Activated T-cell treated with anti-CD3 and anti-CD28 coated beads, Interleukin-2, amount 50 U/mL, for 24 hours (primary cell): ENCODE results near the gene TAF6L.
"Not testable (repeated sequence)": the region's sequence is repeated elsewhere in the genome, so short reads cannot be mapped to it uniquely, and the experiment has no call there.

Experiments used
- DNase-seq: peaks from one replicate; pipeline ENCODE4 v3.0.0-alpha.2; 2020
- H3K27ac Mint-ChIP-seq: 2 replicates; pipeline ENCODE4 v1.8.0; 2020; ENCODE audit warnings: mild to moderate bottlenecking, mixed read lengths
- H3K27me3 Mint-ChIP-seq: 2 replicates; pipeline ENCODE4 v1.8.0; 2020; ENCODE audit warnings: mixed read lengths
- H3K36me3 Mint-ChIP-seq: 2 replicates; pipeline ENCODE4 v1.8.0; 2020; ENCODE audit warnings: low read depth, mixed read lengths
- H3K4me1 Mint-ChIP-seq: 2 replicates; pipeline ENCODE4 v1.8.0; 2020; ENCODE audit warnings: low read depth, mixed read lengths
- H3K4me3 Mint-ChIP-seq: 2 replicates; pipeline ENCODE4 v1.8.0; 2020; ENCODE audit warnings: mild to moderate bottlenecking, moderate library complexity, mixed read lengths
- H3K9me3 Mint-ChIP-seq: 2 replicates; pipeline ENCODE4 v1.8.0; 2020; ENCODE audit warnings: mixed read lengths

The TAF6L gene, protein sequence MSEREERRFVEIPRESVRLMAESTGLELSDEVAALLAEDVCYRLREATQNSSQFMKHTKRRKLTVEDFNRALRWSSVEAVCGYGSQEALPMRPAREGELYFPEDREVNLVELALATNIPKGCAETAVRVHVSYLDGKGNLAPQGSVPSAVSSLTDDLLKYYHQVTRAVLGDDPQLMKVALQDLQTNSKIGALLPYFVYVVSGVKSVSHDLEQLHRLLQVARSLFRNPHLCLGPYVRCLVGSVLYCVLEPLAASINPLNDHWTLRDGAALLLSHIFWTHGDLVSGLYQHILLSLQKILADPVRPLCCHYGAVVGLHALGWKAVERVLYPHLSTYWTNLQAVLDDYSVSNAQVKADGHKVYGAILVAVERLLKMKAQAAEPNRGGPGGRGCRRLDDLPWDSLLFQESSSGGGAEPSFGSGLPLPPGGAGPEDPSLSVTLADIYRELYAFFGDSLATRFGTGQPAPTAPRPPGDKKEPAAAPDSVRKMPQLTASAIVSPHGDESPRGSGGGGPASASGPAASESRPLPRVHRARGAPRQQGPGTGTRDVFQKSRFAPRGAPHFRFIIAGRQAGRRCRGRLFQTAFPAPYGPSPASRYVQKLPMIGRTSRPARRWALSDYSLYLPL

DNA sequence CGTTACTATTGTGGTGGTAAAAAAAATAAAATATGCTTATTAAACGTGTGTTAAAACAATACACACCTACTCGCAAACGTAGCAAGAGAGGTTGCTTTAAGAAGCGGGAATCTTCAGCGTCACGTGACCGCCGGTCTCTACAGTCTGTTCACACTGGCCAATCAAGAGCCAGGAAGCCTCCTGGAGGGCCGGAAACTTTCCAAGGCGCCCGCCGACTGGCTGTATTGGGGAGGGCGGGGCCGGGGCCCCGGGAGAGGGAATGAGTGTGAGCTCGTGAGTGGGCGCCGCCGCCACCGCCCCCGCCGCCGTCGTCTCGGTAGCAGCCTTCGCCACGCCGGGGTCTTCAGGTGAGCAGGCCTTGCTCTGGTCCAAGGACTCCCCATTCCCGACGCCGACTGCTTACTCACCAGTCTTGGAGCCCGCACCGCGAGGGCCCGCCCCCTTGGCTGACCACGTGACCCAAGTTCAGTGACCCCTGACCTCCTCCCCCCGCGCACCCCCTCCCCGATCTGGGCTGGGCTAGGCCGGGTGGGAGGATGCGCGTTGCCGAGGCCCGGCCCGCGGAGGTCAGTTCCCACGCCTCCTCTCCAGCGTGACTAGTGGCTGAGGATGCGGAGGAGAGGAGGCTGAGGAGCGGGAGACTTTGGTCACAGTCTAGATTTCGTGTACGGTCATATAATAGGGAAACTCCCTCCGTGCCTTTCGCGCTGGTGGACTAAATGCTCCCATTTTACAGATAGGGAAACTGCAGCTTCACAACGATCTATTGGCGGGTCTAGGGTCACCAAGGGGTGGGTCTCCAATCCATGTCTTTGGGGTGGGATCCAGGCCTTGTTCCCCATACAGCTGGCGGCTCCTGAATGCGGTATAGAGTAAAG, at the start of gene TAF6L:
Gene TAF6L (plus strand): TSS at position 253 of the 878 bp plus-strand sequence. CDS start 4,388 bp downstream, outside the sequence.
- peak; percentile 98 for DNase-seq
- H3K9me3 Mint-ChIP-seq = no peaks in the 10 kb centered on the region
- peak within 1 kb of the TSS; percentile 89 for H3K4me3 Mint-ChIP-seq
- H3K4me1 Mint-ChIP-seq = peaks cover 33% of the 10 kb centered on the region
- H3K27ac Mint-ChIP-seq = peak within 1 kb of the TSS; percentile 99
- peaks cover 48% of the 10 kb centered on the region for H3K36me3 Mint-ChIP-seq
- H3K27me3 Mint-ChIP-seq = no peaks in the 10 kb centered on the region

DNA sequence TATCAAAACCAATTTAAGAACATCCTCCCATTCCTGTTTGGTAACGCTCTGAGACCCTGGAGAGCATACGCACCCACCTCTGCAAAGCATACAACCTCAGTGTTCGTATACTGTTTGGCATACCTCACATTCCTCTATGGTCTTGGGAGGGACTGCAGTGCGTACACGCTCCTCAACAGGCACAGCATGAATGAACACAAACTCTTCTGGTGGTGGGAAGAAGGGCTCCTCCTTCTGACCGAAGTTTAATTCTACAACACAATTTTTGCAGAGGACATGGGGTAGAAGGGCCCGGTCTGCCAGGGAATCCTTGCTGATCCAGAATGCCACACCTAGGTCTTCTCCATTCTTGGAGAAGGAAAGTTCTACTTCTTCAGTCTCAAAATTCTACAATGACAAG, 49.2 kb upstream of the TAF6L start:
- Mint-ChIP-seq H3K27ac (peak overlapping the region; percentile 74), H3K4me3 (no peak overlapping the region), H3K9me3 (no peaks in the 10 kb centered on the region), H3K36me3 (peaks cover 97% of the 10 kb centered on the region), H3K27me3 (no peaks in the 10 kb centered on the region), H3K4me1 (peaks cover 61% of the 10 kb centered on the region)
- DNase-seq = no peak

DNA sequence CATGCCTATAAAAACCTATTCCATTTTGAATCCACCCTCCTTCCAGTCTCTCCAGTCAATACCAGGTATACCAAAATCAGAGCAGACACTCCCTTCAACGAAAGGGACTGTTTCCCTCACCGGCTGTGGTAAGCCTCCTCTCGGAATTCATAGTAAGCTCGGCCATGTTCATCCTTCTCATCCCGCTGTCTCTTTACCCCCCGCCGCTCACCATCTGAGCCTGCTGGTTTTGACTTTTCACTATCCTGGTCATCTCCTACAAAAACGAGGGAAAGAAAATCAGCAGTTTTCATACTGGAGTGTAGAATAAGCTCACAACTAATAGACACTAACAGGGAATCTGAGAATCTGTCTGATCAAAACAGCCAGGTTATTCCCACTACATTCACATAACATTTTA, 47.0 kb upstream of the TAF6L start:
- no peak for DNase-seq
- Mint-ChIP-seq H3K4me3 (peak overlapping the region; percentile 98), H3K9me3 (no peaks in the 10 kb centered on the region), H3K27ac (peak overlapping the region; percentile 100), H3K36me3 (peaks cover 89% of the 10 kb centered on the region), H3K27me3 (no peaks in the 10 kb centered on the region), H3K4me1 (peaks cover 53% of the 10 kb centered on the region)

DNA sequence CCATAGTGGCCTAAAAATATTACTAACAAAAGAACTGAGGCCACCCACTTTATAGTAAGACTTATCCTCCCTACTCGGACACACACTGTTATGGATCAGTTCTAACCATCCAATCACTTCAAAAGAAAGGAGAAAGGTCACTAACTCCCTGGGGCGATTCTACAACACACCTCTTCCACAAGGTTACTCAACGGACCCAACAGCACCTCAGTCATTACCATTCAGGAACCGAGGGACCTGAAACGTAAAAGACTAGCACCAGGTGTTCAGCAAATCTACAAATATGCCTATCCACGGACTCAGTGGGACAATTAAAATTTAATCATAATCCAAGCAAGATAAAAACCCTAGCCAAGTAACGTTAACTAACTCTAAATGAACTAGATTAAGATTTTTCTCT, 45.5 kb upstream of the TAF6L start:
- H3K27ac Mint-ChIP-seq = peak overlapping the region; percentile 100
- H3K9me3 Mint-ChIP-seq = no peaks in the 10 kb centered on the region
- H3K4me3 Mint-ChIP-seq = peak overlapping the region; percentile 98
- H3K4me1 Mint-ChIP-seq = peaks cover 52% of the 10 kb centered on the region
- H3K36me3 Mint-ChIP-seq = peaks cover 81% of the 10 kb centered on the region
- DNase-seq = no peak
- H3K27me3 Mint-ChIP-seq = no peaks in the 10 kb centered on the region

DNA sequence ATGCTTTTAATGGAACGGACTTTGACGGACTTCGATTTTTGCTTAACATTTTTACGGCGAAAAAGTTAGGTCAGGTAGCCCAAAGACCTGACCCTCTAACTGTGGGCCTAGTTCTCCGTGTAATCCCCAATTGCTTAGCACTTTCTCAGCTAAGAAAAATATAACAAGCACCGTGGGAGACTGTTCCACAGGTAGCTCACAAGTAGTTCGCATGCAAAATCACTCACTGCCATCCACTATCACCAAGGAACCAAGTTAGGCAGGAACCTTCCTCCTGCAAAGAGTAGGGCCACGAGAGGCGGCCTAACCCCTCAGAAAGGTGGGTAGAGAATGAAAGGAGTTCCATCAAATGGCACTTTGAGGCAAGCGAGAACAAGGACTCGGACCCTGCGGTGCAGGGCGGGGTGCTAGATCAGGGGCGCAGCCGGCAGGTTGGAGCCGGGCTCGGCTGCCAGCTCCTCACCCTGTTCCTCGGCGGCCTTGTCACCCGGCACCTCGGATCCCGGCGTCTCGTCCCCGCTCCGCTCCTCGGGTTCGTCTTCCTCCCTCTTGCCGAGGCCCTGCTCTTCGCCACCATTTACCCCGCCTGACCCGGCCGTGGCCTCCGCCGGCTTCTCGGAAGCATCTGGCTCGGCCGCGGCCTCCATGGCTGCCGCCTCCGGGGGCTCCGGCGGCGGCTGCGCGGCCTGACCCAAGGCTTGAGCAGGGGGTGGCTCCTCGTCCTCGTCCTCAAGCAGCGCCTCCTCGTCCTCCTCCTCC, 44.9 kb upstream of the TAF6L start:
- H3K4me1 Mint-ChIP-seq = peaks cover 51% of the 10 kb centered on the region
- H3K9me3 Mint-ChIP-seq = no peaks in the 10 kb centered on the region
- peaks cover 78% of the 10 kb centered on the region for H3K36me3 Mint-ChIP-seq

DNA sequence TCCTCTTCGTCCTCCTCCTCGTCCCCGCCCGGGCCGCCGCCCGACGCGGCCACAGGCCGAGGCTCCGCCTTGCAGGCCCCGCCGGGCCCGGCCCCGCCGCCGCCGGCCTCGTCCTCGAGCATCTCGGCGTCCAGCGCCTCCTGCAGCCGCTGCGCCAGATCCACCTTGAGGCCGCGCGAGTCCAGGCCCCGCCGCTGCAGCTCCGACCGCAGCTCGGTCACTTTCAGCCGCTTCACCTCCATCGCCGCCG, 44.4 kb upstream of the TAF6L start:
- Mint-ChIP-seq H3K27ac (peak overlapping the region; percentile 100), H3K27me3 (no peaks in the 10 kb centered on the region), H3K36me3 (peaks cover 77% of the 10 kb centered on the region), H3K9me3 (no peaks in the 10 kb centered on the region), H3K4me1 (peaks cover 48% of the 10 kb centered on the region), H3K4me3 (peak overlapping the region; percentile 98)
- DNase-seq = no peak

More for the DNA sequence above, 44.9 kb upstream of the TAF6L start:
- Mint-ChIP-seq H3K27me3 (no peaks in the 10 kb centered on the region), H3K4me3 (peak overlapping the region; percentile 98), H3K27ac (peak overlapping the region; percentile 100)
- peak; percentile 63 for DNase-seq

DNA sequence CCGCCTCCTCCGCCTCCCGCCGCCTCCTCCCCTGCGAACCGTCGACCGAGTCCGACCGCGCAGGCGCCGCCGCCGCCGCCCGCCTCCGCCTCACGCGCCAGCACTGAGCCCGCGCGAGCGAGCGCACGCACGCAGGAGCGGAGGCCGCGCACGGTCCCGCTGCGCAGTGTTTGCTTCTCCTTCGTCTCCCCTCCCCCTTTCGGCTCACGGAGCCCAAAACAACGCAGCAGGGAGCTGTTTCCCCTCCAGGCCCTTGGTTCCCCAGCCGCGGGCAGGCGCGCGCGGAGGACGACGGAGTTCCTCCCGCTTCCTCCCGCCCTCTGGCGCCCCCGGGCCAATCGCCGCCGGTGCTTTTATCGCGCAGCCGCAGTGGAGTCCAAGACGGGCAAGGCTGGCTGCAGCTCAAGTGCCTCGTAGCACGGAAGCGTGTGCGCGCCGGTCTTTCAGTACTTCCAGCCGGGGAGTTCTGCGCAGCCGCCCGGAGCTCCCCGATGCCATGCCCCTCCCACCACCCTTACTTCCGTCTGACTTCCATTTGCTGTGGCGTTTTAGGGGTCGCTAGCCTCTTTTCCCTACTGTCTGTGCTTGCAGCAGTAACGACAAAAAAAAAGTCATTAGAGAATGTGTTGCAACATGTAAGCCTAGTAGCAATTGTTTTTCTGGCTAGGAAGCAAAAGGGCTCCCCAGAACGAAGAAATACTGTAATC, 43.9 kb upstream of the TAF6L start, which contains the start of gene HNRNPUL2:
Gene HNRNPUL2 (minus strand): TSS at position 293 of the 707 bp plus-strand sequence. CDS start 301 bp downstream, outside the sequence.
- Mint-ChIP-seq H3K27ac (peak within 1 kb of the TSS; percentile 100), H3K4me1 (peaks cover 44% of the 10 kb centered on the region), H3K9me3 (no peaks in the 10 kb centered on the region), H3K36me3 (peaks cover 72% of the 10 kb centered on the region), H3K27me3 (no peaks in the 10 kb centered on the region), H3K4me3 (peak within 1 kb of the TSS; percentile 98)
- DNase-seq = peak; percentile 98

DNA sequence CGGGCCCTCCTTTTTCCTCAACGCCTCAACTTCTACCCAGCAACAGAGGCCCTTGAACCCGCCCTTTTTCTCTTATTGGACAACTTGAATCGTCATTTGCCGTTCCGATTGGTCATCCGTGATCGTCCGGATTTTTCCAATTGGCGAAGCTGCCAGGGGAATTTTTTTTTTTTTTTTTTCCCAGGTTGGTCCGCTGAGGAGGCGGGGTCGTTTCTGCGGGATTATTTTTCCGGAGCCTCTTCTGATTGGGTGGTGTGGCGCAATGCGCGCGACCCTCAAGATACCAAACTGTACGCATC, 43.4 kb upstream of the TAF6L start:
- peak; percentile 84 for DNase-seq
- H3K4me3 Mint-ChIP-seq = peak overlapping the region; percentile 98
- H3K4me1 Mint-ChIP-seq = peaks cover 41% of the 10 kb centered on the region
- H3K27me3 Mint-ChIP-seq = no peaks in the 10 kb centered on the region
- no peaks in the 10 kb centered on the region for H3K9me3 Mint-ChIP-seq
- peaks cover 70% of the 10 kb centered on the region for H3K36me3 Mint-ChIP-seq
- peak overlapping the region; percentile 100 for H3K27ac Mint-ChIP-seq

DNA sequence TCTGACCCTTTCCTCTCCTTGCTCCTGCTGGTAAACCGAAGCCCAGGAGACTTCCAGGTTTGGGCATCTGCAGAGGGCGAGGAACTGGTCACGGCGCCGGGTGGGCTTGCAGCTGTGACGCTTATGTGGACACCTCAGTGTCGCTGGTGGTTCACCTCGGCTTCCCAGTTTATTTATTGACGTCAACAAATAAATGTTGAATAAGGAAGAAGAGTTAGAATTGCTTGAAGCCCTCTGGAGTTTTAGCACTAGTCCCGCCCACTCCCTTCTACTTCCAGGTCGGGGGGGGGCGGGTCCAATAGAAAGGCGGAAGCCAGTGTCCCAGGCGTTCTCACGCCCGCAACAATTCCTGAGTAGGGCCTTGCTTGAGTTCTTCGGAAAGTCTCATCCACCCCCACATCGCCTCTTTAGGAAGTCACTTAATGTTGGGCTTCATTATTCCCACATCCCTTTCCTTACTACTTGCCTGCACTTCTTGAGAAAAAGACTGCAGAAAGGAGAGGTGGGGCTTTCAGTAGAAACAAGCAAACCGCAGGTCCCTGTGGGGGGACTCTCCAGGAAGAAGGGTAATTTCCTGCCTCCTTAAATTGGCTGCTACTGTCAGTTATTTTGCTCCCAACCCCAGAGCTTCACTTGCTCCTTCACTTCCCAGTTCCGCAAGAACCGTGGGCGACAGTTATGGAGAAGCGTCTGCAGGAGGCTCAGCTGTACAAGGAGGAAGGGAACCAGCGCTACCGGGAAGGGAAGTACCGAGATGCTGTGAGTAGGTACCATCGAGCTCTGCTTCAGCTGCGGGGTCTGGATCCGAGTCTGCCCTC, 42.8 kb upstream of the TAF6L start, which contains the start of gene TTC9C:
Gene TTC9C (plus strand): TSS at position 316 of the 818 bp plus-strand sequence. CDS start 363 bp downstream, at position 679.
- Mint-ChIP-seq H3K4me3 (peak within 1 kb of the TSS; percentile 98), H3K27me3 (no peaks in the 10 kb centered on the region), H3K36me3 (peaks cover 69% of the 10 kb centered on the region), H3K9me3 (no peaks in the 10 kb centered on the region), H3K4me1 (peaks cover 42% of the 10 kb centered on the region), H3K27ac (peak within 1 kb of the TSS; percentile 100)
- peak; percentile 85 for DNase-seq

DNA sequence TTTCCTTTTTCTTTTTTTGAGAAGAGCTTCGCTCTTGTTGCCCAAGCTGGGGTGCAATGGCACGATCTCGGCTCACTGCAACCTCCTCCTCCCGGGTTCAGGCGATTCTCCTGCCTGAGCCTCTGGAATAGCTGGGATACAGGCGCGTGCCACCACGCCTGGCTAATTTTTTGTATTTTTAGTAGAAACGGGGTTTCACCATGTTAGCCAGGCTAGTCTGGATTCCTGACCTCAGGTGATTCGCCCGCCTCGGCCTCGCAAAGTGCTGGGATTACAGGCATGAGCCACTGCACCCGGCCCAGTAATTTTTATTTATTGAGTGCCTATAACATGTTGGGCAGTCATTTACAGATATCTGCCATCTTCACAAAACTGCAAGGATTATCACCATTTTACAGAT, 41.1 kb upstream of the TAF6L start:
- peak overlapping the region; percentile 98 for H3K4me3 Mint-ChIP-seq
- peak overlapping the region; percentile 67 for H3K27ac Mint-ChIP-seq
- not testable (repeated sequence) for H3K27me3 Mint-ChIP-seq, H3K9me3 Mint-ChIP-seq, DNase-seq
- peaks cover 64% of the 10 kb centered on the region for H3K36me3 Mint-ChIP-seq
- H3K4me1 Mint-ChIP-seq = peaks cover 27% of the 10 kb centered on the region

DNA sequence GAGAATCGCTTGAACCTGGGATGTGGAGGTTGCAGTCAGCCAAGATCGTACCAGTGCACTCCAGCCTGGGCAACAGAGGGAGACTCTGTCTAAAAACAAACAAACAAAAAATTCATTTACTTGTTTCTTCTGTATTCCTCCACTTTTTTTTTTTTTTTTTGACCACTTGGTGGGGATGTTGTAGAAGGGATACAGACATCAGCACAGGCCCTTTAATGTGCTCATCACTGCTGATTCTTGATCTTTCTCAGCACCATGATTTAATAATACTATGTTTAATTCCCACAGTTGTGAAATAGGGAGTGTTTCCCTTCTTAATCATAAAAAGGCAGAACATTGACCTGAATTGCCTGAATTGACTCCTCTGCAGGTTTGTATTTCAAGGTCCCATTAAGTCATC, 38.4 kb upstream of the TAF6L start:
- H3K36me3 Mint-ChIP-seq = peaks cover 63% of the 10 kb centered on the region
- H3K4me1 Mint-ChIP-seq = peaks cover 24% of the 10 kb centered on the region
- no peaks in the 10 kb centered on the region for H3K27me3 Mint-ChIP-seq
- H3K9me3 Mint-ChIP-seq = no peaks in the 10 kb centered on the region
- H3K27ac Mint-ChIP-seq = peak overlapping the region; percentile 67
- DNase-seq = no peak
- H3K4me3 Mint-ChIP-seq = no peak overlapping the region

DNA sequence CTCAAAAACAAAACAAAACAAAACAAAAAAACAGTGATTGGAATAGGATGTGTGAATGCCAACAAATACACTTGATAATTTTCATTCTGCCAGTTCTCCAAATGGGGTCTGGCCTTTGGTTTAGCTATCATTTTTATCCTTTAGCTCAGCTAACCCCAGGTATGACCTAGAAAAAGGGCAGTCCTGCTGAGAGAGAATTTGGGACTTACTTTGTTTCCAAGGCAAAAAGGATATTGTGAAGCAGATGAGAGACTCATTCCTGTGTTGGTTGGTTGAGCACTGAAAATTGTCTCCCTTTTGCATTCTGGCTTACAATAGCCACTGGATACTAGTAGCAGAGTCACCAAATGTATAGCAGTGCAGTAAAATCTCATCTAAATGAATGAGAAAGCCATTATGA, 34.0 kb upstream of the TAF6L start:
- H3K9me3 Mint-ChIP-seq = no peaks in the 10 kb centered on the region
- peaks cover 7% of the 10 kb centered on the region for H3K4me1 Mint-ChIP-seq
- DNase-seq = no peak
- no peaks in the 10 kb centered on the region for H3K27me3 Mint-ChIP-seq
- no peak overlapping the region for H3K4me3 Mint-ChIP-seq
- H3K36me3 Mint-ChIP-seq = peaks cover 71% of the 10 kb centered on the region
- no peak overlapping the region for H3K27ac Mint-ChIP-seq
